ENCODE results near the gene KCNIP4. TPM values are rescaled to one million over a fixed set of nuclear protein-coding genes. Genes with fewer than 3 reads are reported as not detected.

The KCNIP4 gene
- polyA plus RNA-seq, 3 donors, result 0.09 to 0.25 TPM; not detected in 1

DNA sequence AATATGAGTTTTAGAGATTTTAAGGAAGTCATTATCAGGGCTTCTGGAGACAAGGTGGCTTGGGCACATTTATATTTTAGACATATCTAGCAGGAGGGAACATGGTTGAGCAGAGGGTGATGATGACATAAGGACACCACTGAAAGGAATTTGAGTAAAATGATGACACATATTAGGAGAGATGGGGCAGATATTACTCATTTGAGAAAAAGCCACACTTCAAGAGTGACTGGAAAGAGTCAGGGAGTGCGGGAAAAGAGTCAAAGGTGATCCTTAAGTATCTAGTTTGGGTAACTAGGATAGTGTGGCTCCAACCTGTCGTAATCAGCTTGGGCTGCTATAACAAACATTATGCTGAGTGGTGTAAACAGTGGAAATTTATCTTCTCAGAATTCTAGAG lies 870.6 kb downstream of the KCNIP4 start:
- Histone ChIP-seq H4K20me1 (ENCODE audit: insufficient read depth, low read length) (no peaks in the 10 kb centered on the region), H3K4me2 (replicated peaks; ENCODE audit: extremely low read depth, low read length, poor library complexity, severe bottlenecking) (no peak overlapping the region), H3K4me1 (ENCODE audit: control insufficient read depth in 1 of 2, insufficient read depth in 2 of 2, low read length in 2 of 2) (no peaks in the 10 kb centered on the region), H3K79me2 (ENCODE audit: insufficient read depth, low read length) (no peaks in the 10 kb centered on the region), H2AFZ (ENCODE audit: insufficient read depth, low read depth, low read length, poor library complexity, severe bottlenecking) (no peak overlapping the region), H3K27me3 (ENCODE audit: control insufficient read depth in 2 of 2, insufficient read depth in 2 of 2, low read length in 2 of 2) (no peaks in the 10 kb centered on the region), H3K27ac (ENCODE audit: low read depth in 1 of 2, low read length in 2 of 2) (no peak overlapping the region), H3K36me3 (replicated peaks in 1 of 2; ENCODE audit: control insufficient read depth in 1 of 2, insufficient read depth in 2 of 2, low read length in 2 of 2) (no peaks in the 10 kb centered on the region), H3K9ac (ENCODE audit: insufficient read depth, low read length, poor library complexity, severe bottlenecking) (no peak overlapping the region), H3K9me3 (replicated peaks in 1 of 2; ENCODE audit: control insufficient read depth in 1 of 2, insufficient read depth in 1 of 2, low read length in 2 of 2) (peaks cover 0 to 6% of the 10 kb centered on the region in 2 donors), H3K4me3 (replicated peaks in 1 of 3; ENCODE audit: low read depth in 2 of 3, low read length in 3 of 3) (no peak overlapping the region)
- peaks cover 0 to under 1% (median 0%) of the 10 kb centered on the region in 3 donors for H3K27me3 Mint-ChIP-seq (ENCODE audit: low read depth in 3 of 3)
- H3K27ac Mint-ChIP-seq, result peak overlapping the region in 1 of 7 donors; percentile 36
- no peak overlapping the region for H3K4me3 Mint-ChIP-seq
- intact Hi-C loops (cut with micrococcal nuclease), result no loop called here
- DNase-seq, result no peak
- TF ChIP-seq, protein P1, sequence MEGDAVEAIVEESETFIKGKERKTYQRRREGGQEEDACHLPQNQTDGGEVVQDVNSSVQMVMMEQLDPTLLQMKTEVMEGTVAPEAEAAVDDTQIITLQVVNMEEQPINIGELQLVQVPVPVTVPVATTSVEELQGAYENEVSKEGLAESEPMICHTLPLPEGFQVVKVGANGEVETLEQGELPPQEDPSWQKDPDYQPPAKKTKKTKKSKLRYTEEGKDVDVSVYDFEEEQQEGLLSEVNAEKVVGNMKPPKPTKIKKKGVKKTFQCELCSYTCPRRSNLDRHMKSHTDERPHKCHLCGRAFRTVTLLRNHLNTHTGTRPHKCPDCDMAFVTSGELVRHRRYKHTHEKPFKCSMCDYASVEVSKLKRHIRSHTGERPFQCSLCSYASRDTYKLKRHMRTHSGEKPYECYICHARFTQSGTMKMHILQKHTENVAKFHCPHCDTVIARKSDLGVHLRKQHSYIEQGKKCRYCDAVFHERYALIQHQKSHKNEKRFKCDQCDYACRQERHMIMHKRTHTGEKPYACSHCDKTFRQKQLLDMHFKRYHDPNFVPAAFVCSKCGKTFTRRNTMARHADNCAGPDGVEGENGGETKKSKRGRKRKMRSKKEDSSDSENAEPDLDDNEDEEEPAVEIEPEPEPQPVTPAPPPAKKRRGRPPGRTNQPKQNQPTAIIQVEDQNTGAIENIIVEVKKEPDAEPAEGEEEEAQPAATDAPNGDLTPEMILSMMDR (IDR thresholded peaks at IDR 0.05), result no peak
- no peaks in the 10 kb centered on the region for H3K36me3 Mint-ChIP-seq
- peaks cover 1 to 10% (median 9%) of the 10 kb centered on the region in 7 donors for H3K9me3 Mint-ChIP-seq
- 88% methylated on average over 2 of the region's 2 CpGs for WGBS (ENCODE audit: insufficient coverage)
- H3K4me1 Mint-ChIP-seq, result no peaks in the 10 kb centered on the region

DNA sequence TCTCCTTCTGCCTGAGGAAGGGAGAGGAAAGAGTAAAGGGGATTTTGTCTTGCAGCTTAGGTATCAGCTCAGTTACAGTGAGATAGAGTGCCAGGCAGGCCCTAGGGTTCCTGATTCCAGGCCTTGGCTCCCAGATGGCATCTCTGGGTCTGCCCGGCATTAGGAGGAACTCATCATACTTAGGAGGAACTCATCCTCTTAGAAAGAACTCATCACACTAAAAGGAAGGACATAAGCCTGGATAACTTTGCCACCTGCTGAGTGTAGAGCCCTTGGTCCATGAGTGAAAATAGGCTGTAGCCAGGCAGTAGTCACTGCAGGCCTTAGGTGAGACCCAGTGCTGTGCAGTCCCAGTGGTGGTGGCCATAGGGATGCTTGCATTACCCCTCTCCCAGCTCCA lies 881.2 kb downstream of the KCNIP4 start:
- H3K27me3 Mint-ChIP-seq (ENCODE audit: low read depth in 3 of 3), result peaks cover 0 to 3% (median 0%) of the 10 kb centered on the region in 3 donors
- no peak for DNase-seq
- TF ChIP-seq, protein P1 (IDR thresholded peaks at IDR 0.05), result no peak
- Histone ChIP-seq H3K79me2 (ENCODE audit: insufficient read depth, low read length) (no peaks in the 10 kb centered on the region), H3K27ac (ENCODE audit: low read depth in 1 of 2, low read length in 2 of 2) (no peak overlapping the region), H3K4me1 (ENCODE audit: control insufficient read depth in 1 of 2, insufficient read depth in 2 of 2, low read length in 2 of 2) (no peaks in the 10 kb centered on the region), H3K36me3 (replicated peaks in 1 of 2; ENCODE audit: control insufficient read depth in 1 of 2, insufficient read depth in 2 of 2, low read length in 2 of 2) (no peaks in the 10 kb centered on the region), H3K27me3 (ENCODE audit: control insufficient read depth in 2 of 2, insufficient read depth in 2 of 2, low read length in 2 of 2) (no peaks in the 10 kb centered on the region), H4K20me1 (ENCODE audit: insufficient read depth, low read length) (no peaks in the 10 kb centered on the region), H3K9ac (ENCODE audit: insufficient read depth, low read length, poor library complexity, severe bottlenecking) (no peak overlapping the region), H3K4me2 (replicated peaks; ENCODE audit: extremely low read depth, low read length, poor library complexity, severe bottlenecking) (no peak overlapping the region), H3K4me3 (replicated peaks in 1 of 3; ENCODE audit: low read depth in 2 of 3, low read length in 3 of 3) (no peak overlapping the region), H2AFZ (ENCODE audit: insufficient read depth, low read depth, low read length, poor library complexity, severe bottlenecking) (no peak overlapping the region), H3K9me3 (replicated peaks in 1 of 2; ENCODE audit: control insufficient read depth in 1 of 2, insufficient read depth in 1 of 2, low read length in 2 of 2) (peaks cover 3 to 13% of the 10 kb centered on the region in 2 donors)
- intact Hi-C loops (cut with micrococcal nuclease), result no loop called here
- H3K4me3 Mint-ChIP-seq, result no peak overlapping the region
- WGBS (ENCODE audit: insufficient coverage), result no CpG with 5 or more reads among the region's 1 CpG
- no peaks in the 10 kb centered on the region for H3K4me1 Mint-ChIP-seq
- H3K27ac Mint-ChIP-seq, result no peak overlapping the region
- peaks cover 0 to 14% (median 4%) of the 10 kb centered on the region in 7 donors for H3K9me3 Mint-ChIP-seq
- no peaks in the 10 kb centered on the region for H3K36me3 Mint-ChIP-seq

Data from CD14-positive monocyte (primary cell).